ENCODE data around the gene RASL10A.
A peak's percentile ranks its signal among the peaks of the same experiment; 100 is the strongest.

Gene RASL10A

GRCh38 chr22:29266564-29267461 is 48.7 kb downstream of the RASL10A start:
- H3K4me3 ChIP-seq (ENCODE audit: low read depth, low read length), result peak overlapping the region; percentile 95
- peak overlapping the region; percentile 100 for H3K9ac ChIP-seq (ENCODE audit: low read depth, low read length)
- H3K4me1 ChIP-seq (ENCODE audit: control insufficient read depth, insufficient read depth, low read length), result peaks cover 27% of the 10 kb centered on the region
- peak overlapping the region; percentile 100 for H3K27ac ChIP-seq (ENCODE audit: low read depth, low read length)
- no peaks in the 10 kb centered on the region for H3K9me3 ChIP-seq (ENCODE audit: control insufficient read depth, insufficient read depth, low read length)
- H3K27me3 ChIP-seq (ENCODE audit: control insufficient read depth, insufficient read depth, low read length), result no peaks in the 10 kb centered on the region
- peaks cover 53% of the 10 kb centered on the region for H3K36me3 ChIP-seq (ENCODE audit: control insufficient read depth, insufficient read depth, low read length)

GRCh38 chr22:29265929-29266328 is 49.6 kb downstream of the RASL10A start:
- H3K4me3 ChIP-seq (ENCODE audit: low read depth, low read length), result peak overlapping the region; percentile 95; the same call in 1 of the 2 replicates
- H3K9ac ChIP-seq (ENCODE audit: low read depth, low read length), result no peak overlapping the region
- peaks cover 24% of the 10 kb centered on the region for H3K4me1 ChIP-seq (ENCODE audit: control insufficient read depth, insufficient read depth, low read length)

GRCh38 chr22:29265305-29265704 is 50.2 kb downstream of the RASL10A start:
- peaks cover 47% of the 10 kb centered on the region for H3K36me3 ChIP-seq (ENCODE audit: control insufficient read depth, insufficient read depth, low read length)
- no peak overlapping the region for H3K27ac ChIP-seq (ENCODE audit: low read depth, low read length)
- no peak overlapping the region for H3K9ac ChIP-seq (ENCODE audit: low read depth, low read length)
- H3K4me3 ChIP-seq (ENCODE audit: low read depth, low read length), result no peak overlapping the region
- no peaks in the 10 kb centered on the region for H3K9me3 ChIP-seq (ENCODE audit: control insufficient read depth, insufficient read depth, low read length)
- no peaks in the 10 kb centered on the region for H3K27me3 ChIP-seq (ENCODE audit: control insufficient read depth, insufficient read depth, low read length)
- peaks cover 17% of the 10 kb centered on the region for H3K4me1 ChIP-seq (ENCODE audit: control insufficient read depth, insufficient read depth, low read length)

More at GRCh38 chr22:29265929-29266328, 49.6 kb downstream of the RASL10A start:
- no peaks in the 10 kb centered on the region for H3K9me3 ChIP-seq (ENCODE audit: control insufficient read depth, insufficient read depth, low read length)
- peaks cover 47% of the 10 kb centered on the region for H3K36me3 ChIP-seq (ENCODE audit: control insufficient read depth, insufficient read depth, low read length)
- H3K27ac ChIP-seq (ENCODE audit: low read depth, low read length), result peak overlapping the region; percentile 100
- H3K27me3 ChIP-seq (ENCODE audit: control insufficient read depth, insufficient read depth, low read length), result no peaks in the 10 kb centered on the region

- Histone ChIP-seq H3K27ac (ENCODE audit: low read depth, low read length) (no peak overlapping the region), H3K36me3 (ENCODE audit: control insufficient read depth, insufficient read depth, low read length) (peaks cover 50% of the 10 kb centered on the region), H3K9ac (ENCODE audit: low read depth, low read length) (no peak overlapping the region)
These were observed 51.7 kb downstream of the RASL10A start for GRCh38 chr22:29263791-29264276.

More at GRCh38 chr22:29263791-29264276, 51.7 kb downstream of the RASL10A start:
- H3K4me1 ChIP-seq (ENCODE audit: control insufficient read depth, insufficient read depth, low read length), result peaks cover 10% of the 10 kb centered on the region
- H3K27me3 ChIP-seq (ENCODE audit: control insufficient read depth, insufficient read depth, low read length), result no peaks in the 10 kb centered on the region
- H3K4me3 ChIP-seq (ENCODE audit: low read depth, low read length), result no peak overlapping the region
- no peaks in the 10 kb centered on the region for H3K9me3 ChIP-seq (ENCODE audit: control insufficient read depth, insufficient read depth, low read length)

All from HUES48 (cell line).